GM18870 (cell line): ENCODE results near the gene CHST1.

ENCODE experiments used
- ATAC-seq: cut with Tn5 transposase; IDR thresholded peaks from one replicate; pipeline ENCODE4 v1.9.1; 2021; ENCODE audit warnings: moderate library complexity; ENCODE audit not compliant: unreplicated experiment

Gene CHST1, protein sequence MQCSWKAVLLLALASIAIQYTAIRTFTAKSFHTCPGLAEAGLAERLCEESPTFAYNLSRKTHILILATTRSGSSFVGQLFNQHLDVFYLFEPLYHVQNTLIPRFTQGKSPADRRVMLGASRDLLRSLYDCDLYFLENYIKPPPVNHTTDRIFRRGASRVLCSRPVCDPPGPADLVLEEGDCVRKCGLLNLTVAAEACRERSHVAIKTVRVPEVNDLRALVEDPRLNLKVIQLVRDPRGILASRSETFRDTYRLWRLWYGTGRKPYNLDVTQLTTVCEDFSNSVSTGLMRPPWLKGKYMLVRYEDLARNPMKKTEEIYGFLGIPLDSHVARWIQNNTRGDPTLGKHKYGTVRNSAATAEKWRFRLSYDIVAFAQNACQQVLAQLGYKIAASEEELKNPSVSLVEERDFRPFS

GRCh38 chr11:45665206-45665932 is at the start of gene CHST1:
TSS of gene CHST1 (minus strand) at chr11:45665622. CDS start at chr11:45650923, 14,699 bp downstream.
- ATAC-seq, result no peak

- ATAC-seq, result no peak
Observed at GRCh38 chr11:45713573-45713972, 48.2 kb upstream of the CHST1 start.

GRCh38 chr11:45710561-45710960 is 45.1 kb upstream of the CHST1 start:
- ATAC-seq, result no peak

DNA sequence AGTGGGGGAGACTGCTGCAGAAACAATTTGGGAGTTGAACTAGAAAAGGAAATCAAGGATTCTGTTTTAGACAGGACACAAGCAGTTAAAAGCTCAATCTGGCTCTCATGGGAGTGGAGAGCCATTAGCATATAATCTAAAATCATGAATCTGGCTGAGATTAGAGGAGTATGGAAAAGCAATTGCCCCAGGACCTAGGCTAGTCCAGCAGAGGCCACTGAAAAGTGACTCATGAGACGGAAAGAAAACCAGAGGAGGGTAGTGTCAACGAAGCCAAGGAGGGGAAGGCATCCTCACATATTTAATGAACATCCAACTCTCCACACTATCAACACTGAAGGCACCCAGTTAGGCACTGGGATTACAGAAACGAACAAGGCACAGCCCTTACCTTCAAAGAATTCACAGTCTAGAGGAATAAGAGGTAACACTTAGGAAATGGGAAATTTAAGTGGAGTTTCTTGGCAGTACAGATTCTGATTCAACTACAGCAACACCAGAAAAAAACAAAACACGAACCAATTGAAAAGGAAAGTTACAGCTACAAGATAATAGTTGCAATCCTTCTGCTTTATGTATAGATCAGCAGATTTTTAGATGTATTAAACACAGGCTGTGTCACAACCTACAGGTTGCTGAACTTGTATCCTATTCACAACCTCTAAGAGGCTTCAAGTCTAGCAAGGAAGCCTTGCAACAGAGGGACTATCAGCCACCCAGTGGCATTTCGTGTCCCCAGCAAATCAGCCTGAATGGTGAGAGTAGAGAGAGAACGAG is 43.7 kb upstream of the CHST1 start:
- ATAC-seq, result no peak

DNA sequence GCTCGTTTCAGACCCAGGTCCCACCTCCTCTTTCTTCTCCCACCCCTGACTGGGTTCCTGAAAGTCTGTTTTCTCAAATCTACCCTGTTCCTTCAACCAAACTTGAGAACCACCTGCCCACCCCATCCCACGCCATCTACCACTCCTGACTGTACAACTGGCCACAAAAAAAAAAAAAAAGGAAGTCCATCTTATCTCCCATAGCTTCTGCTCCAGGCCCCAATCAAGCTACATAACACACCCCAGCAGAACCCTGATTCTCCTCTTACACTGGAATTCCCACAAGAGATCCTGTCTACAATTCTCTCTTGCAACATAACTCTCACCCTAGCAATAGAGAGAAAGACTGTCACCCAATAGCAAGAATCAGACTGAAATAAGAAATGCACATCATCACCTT is 39.2 kb upstream of the CHST1 start:
- no peak for ATAC-seq

DNA sequence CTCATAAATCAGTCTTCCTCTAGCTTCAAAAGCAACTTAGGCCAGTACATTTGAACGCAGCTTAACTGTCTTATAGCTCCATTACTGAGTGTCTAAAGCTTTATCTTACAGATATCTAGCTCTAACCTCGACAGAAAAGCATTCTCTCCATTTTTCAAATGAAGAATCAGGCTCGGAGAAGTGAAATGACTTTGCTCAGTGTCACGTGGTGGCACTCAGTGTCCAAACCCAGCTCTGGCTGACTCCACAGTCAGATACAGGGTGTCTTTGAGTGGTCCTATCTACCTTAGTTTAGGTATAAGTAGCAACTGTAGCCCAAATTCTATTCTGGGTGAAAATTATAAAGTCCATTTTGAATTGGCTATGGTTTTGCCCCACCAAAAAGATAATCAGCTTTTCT is 38.7 kb upstream of the CHST1 start:
- ATAC-seq, result no peak

DNA sequence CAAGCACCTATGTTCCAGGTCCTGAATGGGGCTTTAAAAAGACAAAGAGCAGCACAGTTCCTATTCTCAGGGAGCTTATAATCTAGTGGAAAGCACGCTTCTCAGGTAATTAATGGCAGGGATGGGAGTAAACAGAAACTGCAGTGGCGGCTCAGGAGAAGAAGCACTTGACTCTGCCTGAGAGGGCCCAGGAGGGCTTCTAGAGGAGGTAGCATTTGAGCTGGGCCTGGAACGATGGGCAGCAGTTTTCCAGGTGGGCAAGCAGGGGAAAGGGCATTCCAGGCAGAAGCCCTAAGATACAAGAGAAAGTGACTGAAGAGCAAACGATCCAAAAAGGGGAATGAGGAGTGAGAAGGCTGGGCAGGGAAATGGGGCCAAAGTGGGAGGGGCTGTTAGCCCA is 37.1 kb upstream of the CHST1 start:
- ATAC-seq, result no peak

GRCh38 chr11:45698777-45699497 is 33.5 kb upstream of the CHST1 start:
- ATAC-seq, result no peak

- ATAC-seq, result no peak
Observed at GRCh38 chr11:45692808-45693453, 27.5 kb upstream of the CHST1 start.

DNA sequence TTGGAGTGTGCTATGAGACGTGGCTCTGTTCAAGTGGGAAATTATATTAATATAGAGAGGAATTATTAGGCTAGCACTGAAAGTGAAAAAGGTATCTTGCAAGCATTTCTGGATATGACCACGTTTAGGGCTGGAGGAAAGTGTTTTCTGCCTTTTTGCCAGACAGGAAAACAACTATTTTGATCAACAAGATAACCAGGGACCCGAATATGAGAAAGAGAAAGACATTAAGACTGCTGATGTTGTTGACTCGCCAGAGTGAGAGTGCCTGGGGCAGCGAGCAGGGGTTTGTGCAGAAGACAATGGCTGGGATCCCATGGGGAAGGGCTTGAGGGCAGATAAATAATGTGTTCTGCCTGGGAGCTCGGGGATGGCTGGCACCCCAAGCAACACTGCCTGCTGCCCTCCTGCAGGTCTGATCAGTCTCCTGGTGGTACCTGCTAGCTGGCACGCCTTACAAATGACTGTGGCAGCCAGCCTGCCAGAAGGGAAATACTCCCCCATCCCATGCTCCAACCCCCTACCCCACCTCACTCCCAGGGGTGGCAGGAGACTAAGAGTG is 23.1 kb upstream of the CHST1 start:
- no peak for ATAC-seq

GRCh38 chr11:45687836-45688235 is 22.4 kb upstream of the CHST1 start:
- ATAC-seq, result no peak

DNA sequence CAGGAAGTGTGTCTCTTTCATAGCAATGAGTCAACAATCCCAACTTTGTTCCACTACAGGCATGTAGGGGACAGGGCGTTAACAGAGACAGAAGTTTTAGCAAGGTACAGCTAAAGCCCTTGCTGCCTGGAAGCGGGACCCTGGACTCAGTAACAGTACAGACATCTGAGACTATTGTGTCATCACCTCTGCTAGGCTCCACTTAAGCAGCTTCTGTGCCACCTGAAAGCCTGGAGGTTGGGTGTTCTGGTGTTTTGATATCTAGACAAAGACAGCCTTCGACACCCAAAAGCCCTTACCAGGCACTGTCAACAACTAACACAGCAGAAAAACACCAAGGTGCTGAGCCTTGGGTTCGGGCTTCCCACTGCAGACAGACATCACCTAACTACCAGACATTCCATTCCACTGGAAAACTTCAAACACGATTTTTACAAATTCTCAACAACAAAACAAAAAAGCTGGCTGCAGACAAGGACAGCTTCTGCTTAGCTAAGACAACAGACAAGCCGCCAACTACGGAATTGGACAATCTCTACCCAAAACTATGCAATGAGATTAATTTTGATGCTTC is 20.6 kb upstream of the CHST1 start:
- no peak for ATAC-seq

GRCh38 chr11:45684440-45684839 is 19.0 kb upstream of the CHST1 start:
- ATAC-seq, result no peak

GRCh38 chr11:45683271-45684058 is 18.0 kb upstream of the CHST1 start:
- no peak for ATAC-seq

DNA sequence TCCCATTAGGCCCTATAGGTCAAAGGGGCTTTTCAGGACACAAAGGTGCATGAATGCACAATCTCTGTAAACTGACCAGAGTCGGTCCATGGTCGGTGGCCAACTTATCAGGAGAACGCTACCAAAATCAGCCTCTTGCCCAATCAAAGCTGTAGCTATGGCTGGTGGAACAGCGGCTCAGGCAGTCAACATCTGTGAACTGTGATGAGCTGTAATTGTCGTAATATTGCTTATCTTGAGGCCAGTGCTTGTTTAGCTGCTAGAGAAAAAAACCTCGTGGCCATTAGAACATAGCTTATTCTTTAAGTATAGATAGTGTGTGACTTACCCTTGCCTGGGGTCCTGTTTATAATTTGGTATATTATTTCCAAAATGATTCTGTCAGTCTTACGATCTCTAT is 14.4 kb upstream of the CHST1 start:
- ATAC-seq, result no peak

- ATAC-seq, result no peak
Observed at GRCh38 chr11:45678976-45679375, 13.6 kb upstream of the CHST1 start.

DNA sequence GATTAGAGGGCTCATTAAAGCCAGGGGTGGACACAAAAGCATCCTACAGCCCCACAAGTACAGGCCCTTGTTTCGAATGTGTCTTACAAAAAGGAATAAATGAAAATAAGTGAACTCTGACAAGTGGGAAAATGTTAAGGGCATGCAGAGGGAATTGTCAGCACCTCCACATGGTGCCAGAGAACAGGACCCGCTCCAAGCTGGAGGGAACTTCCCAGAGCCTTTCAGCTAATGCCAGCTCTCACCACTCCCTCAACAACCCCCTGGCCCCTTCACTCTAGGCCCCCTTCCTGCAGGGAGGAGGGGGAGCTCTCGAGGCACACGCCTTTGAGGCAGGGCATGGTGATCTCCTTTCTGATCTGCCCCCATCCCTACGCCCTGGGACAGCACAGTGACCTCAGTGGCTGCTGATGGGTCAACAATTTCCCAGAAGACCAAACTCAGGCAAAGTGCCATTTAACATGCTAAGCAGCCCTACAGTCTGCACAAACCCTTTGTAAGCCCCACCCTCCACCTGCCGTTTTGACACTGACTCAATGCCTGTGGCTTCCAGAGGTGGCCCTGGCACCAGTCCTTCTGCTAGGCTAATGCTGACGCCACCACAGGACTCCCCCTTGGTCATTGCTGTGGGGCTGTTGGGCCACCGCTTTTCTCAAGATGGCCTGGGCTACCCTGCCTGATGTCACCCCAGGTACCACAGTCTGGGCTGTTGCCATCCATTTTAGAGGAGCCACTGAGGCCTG is 12.5 kb upstream of the CHST1 start:
- ATAC-seq, result no peak

GRCh38 chr11:45676522-45677095 is 11.2 kb upstream of the CHST1 start:
- ATAC-seq, result peak; percentile 95
